Erythroblast (primary cell): ENCODE data around the gene SAP130.

Experiments
- GATA1 ChIP-seq: IDR thresholded peaks from 2 replicates; pipeline ENCODE4 v1.6.1; 2011; ENCODE audit warnings: low read depth, mild to moderate bottlenecking, control low read depth, low read length, moderate library complexity
- POLR2A ChIP-seq: IDR thresholded peaks from 2 replicates; pipeline ENCODE4 v1.6.1; 2011; ENCODE audit warnings: mild to moderate bottlenecking, low read length

GRCh38 chr2:128057334-128057733 lies 29.5 kb upstream of the SAP130 start:
- no peak for TF ChIP-seq POLR2A
- no peak for TF ChIP-seq GATA1
